Thymus (tissue), 11 donors: Measurements from ENCODE around the gene CSF2RB. TPM values are rescaled to one million over a fixed set of nuclear protein-coding genes. Genes with fewer than 3 reads are reported as not detected.

Experiments
- DNase-seq, 9 donors: peaks; one replicate each; pipeline ENCODE4 v3.0.0-alpha.2; 2013; ENCODE audit warnings: low spot score in 9 of 9, low read depth in 6 of 9, missing footprints in 1 of 9
- H3K27ac ChIP-seq, 2 donors: one replicate each; pipeline ENCODE4 v1.5.1; 2013; ENCODE audit warnings: control low read depth in 1 of 2, low read depth in 1 of 2, low read length in 1 of 2, mild to moderate bottlenecking in 1 of 2, moderate library complexity in 1 of 2
- H3K27me3 ChIP-seq, 2 donors: one replicate each; pipeline ENCODE4 v1.5.1; 2013; ENCODE audit warnings: low read length in 1 of 2; ENCODE audit not compliant: control insufficient read depth in 2 of 2, insufficient read depth in 1 of 2
- H3K36me3 ChIP-seq, 2 donors: one replicate each; pipeline ENCODE4 v1.5.1; 2013; ENCODE audit warnings: low read length in 1 of 2, mild to moderate bottlenecking in 1 of 2, moderate library complexity in 1 of 2; ENCODE audit not compliant: control insufficient read depth in 2 of 2, insufficient read depth in 2 of 2
- H3K4me1 ChIP-seq, 2 donors: one replicate each; pipeline ENCODE4 v1.5.1; 2013; ENCODE audit warnings: low read length in 2 of 2; ENCODE audit not compliant: control insufficient read depth in 2 of 2, insufficient read depth in 2 of 2
- H3K4me3 ChIP-seq, 2 donors: one replicate each; pipeline ENCODE4 v1.5.1; 2013; ENCODE audit warnings: low read length in 2 of 2, control low read depth in 1 of 2, mild to moderate bottlenecking in 1 of 2
- H3K9me3 ChIP-seq, 2 donors: one replicate each; pipeline ENCODE4 v1.5.1; 2013; ENCODE audit warnings: low read length in 1 of 2, mild to moderate bottlenecking in 1 of 2; ENCODE audit not compliant: control insufficient read depth in 2 of 2, insufficient read depth in 1 of 2
- WGBS: extraction: QIAGEN DNeasy Blood & Tissue Kit; methylation state at CpG from one replicate; pipeline ENCODE4 v1.1.7; 2013; 5-methylcytosine and 5-hydroxymethylcytosine counted together
- polyA plus RNA-seq: library from polyadenylated mRNA; stranded (reverse); fragments of 200-250 nt; gene quantifications from one replicate; pipeline ENCODE4 v1.2.3, GENCODE V29; 2013
- total RNA-seq: library from RNA; stranded (reverse); fragments of 120-200 nt; gene quantifications from one replicate; pipeline ENCODE4 v1.2.4, GENCODE V29; 2013
- donor health status: healthy.

Gene CSF2RB
- total and polyA plus RNA-seq, 2 donors, result 8.5 to 14.6 TPM

DNA sequence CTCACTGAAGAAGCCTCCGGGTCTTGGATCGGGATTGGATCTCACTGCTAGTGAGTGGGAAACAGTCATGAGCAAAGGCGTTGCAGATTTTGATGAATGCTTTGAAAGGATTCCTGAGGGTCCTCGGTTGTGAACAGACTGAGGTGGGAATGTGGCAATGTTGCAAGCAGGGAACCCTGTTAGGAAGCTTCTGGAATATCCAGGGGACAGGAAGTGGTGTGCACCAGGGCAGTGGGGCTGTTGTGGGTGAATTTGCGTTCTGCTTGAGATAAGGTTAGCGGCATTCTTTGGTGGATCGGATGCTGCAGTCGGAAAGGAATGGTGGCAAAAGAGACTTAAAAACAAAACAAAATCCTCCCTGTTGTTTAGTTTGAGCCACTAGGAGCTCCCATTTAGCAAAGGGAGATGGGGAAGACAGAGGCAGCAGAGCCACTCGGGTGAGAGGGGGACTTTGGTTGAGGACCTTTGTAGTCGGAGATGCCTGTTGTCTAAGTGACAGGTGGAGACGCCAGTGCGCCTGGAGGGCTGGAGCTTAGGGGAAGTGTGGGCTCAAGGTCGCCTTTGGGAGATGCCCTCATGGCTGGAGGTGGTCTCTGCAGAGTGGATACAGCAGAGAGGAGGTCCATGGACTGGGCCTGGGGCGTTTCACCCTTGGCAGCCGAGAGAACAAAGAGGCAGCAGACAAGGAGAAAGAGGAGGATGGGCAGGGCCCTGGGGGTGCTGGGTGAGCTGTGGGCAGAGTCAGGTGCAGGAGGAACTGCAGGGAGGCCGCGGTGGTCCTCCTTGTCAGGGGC is 37.6 kb downstream of the CSF2RB start:
- H3K4me3 ChIP-seq, result no peak overlapping the region
- no peaks in the 10 kb centered on the region for H3K36me3 ChIP-seq
- no peaks in the 10 kb centered on the region for H3K4me1 ChIP-seq
- H3K27ac ChIP-seq, result no peak overlapping the region
- H3K9me3 ChIP-seq, result no peaks in the 10 kb centered on the region
- H3K27me3 ChIP-seq, result no peaks in the 10 kb centered on the region
- no peak for DNase-seq
- 96% methylated on average over 17 of the region's 17 CpGs for WGBS

- Histone ChIP-seq H3K36me3 (no peaks in the 10 kb centered on the region), H3K4me1 (no peaks in the 10 kb centered on the region), H3K9me3 (no peaks in the 10 kb centered on the region), H3K27me3 (no peaks in the 10 kb centered on the region), H3K27ac (no peak overlapping the region), H3K4me3 (no peak overlapping the region)
- no peak for DNase-seq
- WGBS, result 85% methylated on average over 7 of the region's 7 CpGs
Measured at GRCh38 chr22:36951746-36952145, 38.3 kb downstream of the CSF2RB start.

DNA sequence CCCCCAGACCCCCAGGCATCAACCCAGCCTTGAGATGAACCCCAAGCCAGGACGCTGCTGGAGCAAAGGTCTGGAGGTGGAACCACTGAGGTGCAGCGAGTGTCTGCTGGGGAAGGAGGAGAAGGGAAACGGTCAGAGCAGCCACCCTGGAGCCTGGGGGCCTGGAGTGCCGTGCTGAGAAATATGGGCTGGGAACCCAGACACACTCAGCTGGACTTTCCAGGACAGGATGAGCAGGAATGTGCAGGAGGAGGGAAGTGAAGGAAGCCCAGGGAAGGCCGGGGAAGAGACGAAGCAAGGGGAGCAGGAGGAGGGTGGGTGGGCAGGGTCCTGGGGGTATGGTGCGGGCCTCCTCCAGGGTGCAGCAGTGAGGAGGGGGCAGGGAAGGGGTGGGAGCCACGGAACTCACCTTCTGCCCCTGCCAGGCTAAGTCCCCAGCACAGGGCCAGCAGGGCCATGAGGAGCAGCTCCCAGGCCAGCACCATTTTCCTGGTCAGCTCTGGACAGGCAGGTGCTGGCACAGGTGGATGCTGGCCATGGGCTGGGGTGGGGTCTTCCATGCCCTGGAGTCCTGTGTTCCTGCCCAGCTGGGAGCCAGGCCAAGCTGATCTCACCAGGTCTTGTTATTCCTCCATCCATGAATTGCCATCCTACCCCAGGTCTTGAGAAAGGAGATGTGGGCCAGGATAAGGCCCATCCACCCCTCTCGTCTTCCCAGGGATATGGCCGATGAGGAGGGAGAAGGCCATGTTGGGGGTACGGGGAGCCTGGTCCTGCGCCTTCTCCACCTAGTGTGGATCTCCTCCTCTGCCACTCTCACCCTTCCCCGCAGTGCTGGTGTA is 40.0 kb downstream of the CSF2RB start:
- Histone ChIP-seq H3K9me3 (peaks cover 0 to 6% of the 10 kb centered on the region in 2 donors), H3K36me3 (no peaks in the 10 kb centered on the region), H3K27me3 (no peaks in the 10 kb centered on the region), H3K4me1 (no peaks in the 10 kb centered on the region), H3K4me3 (no peak overlapping the region), H3K27ac (no peak overlapping the region)
- no peak for DNase-seq
- WGBS, result 93% methylated on average over 13 of the region's 13 CpGs

DNA sequence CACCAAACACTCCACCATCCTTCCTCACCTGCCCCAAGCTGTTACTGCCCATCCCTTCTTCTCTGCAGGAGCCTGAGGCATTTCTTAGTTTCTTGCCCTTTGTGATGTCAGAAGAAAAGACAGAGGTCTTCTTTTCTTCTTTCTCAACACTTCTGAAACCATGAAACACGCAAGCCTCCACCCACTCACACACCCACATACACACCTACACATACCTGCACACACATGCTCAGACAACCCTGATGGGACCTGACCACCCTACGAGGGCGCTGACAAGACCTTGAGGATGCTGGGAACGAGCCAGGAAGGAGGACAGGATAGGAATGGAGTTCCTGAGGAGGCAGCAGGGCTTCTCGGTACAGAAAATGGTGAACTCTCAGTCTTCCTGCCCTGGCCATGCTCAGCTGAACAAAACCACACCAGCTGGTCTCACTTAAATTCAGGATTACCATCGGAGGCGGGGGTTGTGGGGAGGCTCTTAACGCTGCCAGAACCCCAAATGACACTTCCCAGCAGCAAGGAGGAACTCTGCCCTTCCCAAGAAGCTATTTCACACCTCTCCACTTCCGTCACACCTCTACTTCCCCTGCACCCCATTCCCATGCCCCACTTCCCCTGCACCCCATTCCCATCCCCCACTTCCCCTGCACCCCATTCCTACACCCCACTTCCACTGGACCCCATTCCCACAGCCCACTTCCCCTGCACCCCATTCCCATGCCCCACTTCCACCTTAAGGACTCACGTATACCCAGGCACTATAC is 41.0 kb downstream of the CSF2RB start:
- Histone ChIP-seq H3K4me3 (no peak overlapping the region), H3K27me3 (peaks cover 0 to under 1% of the 10 kb centered on the region in 2 donors), H3K9me3 (peaks cover 0 to 6% of the 10 kb centered on the region in 2 donors), H3K27ac (no peak overlapping the region), H3K4me1 (no peaks in the 10 kb centered on the region), H3K36me3 (no peaks in the 10 kb centered on the region)
- 80% methylated on average over 10 of the region's 10 CpGs for WGBS
- DNase-seq, result no peak

- no peak overlapping the region for H3K4me3 ChIP-seq
- no peak for DNase-seq
- WGBS, result 98% methylated on average over 1 of the region's 1 CpG
- no peaks in the 10 kb centered on the region for H3K4me1 ChIP-seq
- H3K36me3 ChIP-seq, result no peaks in the 10 kb centered on the region
- no peak overlapping the region for H3K27ac ChIP-seq
- peaks cover 0 to 6% of the 10 kb centered on the region in 2 donors for H3K9me3 ChIP-seq
- peaks cover 0 to 6% of the 10 kb centered on the region in 2 donors for H3K27me3 ChIP-seq
Measured at GRCh38 chr22:36955691-36956090, 42.3 kb downstream of the CSF2RB start.

- no peaks in the 10 kb centered on the region for H3K36me3 ChIP-seq
- H3K9me3 ChIP-seq, result peaks cover 0 to 6% of the 10 kb centered on the region in 2 donors
- peaks cover 0 to 6% of the 10 kb centered on the region in 2 donors for H3K27me3 ChIP-seq
- H3K4me1 ChIP-seq, result no peaks in the 10 kb centered on the region
- H3K27ac ChIP-seq, result no peak overlapping the region
- no peak for DNase-seq
- 87% methylated on average over 2 of the region's 2 CpGs for WGBS
- no peak overlapping the region for H3K4me3 ChIP-seq
Measured at GRCh38 chr22:36958366-36958765, 44.9 kb downstream of the CSF2RB start.

GRCh38 chr22:36961626-36962025 is 48.2 kb downstream of the CSF2RB start:
- peaks cover 0 to 6% of the 10 kb centered on the region in 2 donors for H3K9me3 ChIP-seq
- H3K27me3 ChIP-seq, result peaks cover 0 to 6% of the 10 kb centered on the region in 2 donors
- DNase-seq, result no peak
- no peak overlapping the region for H3K27ac ChIP-seq
- H3K36me3 ChIP-seq, result no peaks in the 10 kb centered on the region
- no peaks in the 10 kb centered on the region for H3K4me1 ChIP-seq
- no peak overlapping the region for H3K4me3 ChIP-seq
- 86% methylated on average over 3 of the region's 3 CpGs for WGBS

DNA sequence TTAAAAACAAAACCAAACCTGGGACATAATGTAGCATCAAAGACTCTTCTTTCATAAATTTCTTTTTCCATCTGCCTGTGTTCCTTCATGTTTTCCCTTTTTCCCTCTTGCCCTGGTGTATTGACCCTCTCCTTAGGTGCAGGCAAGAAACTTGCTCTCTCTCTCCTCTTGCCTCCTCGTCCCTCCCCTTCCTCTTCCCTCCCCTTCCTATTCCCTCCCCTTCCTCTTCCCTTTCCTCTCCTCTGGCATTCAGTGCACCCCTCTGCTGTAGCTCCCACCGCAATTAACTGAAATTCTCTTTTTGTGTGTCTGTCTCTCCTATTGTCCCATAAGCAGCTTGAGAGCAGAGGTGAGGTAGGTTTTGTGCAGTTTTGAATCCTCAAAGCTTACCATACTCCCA is 49.9 kb downstream of the CSF2RB start:
- 77% methylated on average over 2 of the region's 2 CpGs for WGBS
- Histone ChIP-seq H3K27me3 (peaks cover 0 to 6% of the 10 kb centered on the region in 2 donors), H3K36me3 (no peaks in the 10 kb centered on the region), H3K9me3 (no peaks in the 10 kb centered on the region), H3K4me1 (no peaks in the 10 kb centered on the region), H3K4me3 (no peak overlapping the region), H3K27ac (no peak overlapping the region)
- DNase-seq, result no peak
